ENCODE data around the gene SERPINB6.

DNA sequence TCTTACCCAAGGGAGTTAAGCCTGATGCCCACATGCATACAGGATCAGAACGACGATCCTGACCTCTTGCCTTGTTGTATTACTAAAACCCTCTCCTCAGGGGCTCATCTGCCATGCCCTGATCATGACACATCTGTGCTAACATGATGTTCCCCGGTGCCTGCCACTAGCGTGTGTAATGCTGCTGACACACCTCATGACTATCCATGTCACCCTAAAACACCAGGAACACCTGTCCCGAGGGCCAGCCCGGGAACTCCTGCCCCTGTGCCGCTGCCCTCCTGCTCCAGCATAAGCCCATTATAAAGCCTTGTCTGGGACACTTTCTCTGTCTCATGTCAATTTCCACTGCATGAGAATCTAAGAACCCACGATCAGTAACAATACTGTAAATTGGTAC lies 7.6 kb downstream of the SERPINB6 start:
- TF ChIP-seq CTCF (conservative IDR thresholded peaks at IDR 0.05), result no peak
- TF ChIP-seq EZH2 (IDR thresholded peaks at IDR 0.05; ENCODE audit: low read depth), result no peak
